ENCODE measurements around the gene RHOD. TPM values are rescaled to one million over a fixed set of nuclear protein-coding genes. Genes with fewer than 3 reads are reported as not detected.

RHOD gene
- total and polyA plus RNA-seq, 2 donors, result 2.8 to 11.3 TPM

DNA sequence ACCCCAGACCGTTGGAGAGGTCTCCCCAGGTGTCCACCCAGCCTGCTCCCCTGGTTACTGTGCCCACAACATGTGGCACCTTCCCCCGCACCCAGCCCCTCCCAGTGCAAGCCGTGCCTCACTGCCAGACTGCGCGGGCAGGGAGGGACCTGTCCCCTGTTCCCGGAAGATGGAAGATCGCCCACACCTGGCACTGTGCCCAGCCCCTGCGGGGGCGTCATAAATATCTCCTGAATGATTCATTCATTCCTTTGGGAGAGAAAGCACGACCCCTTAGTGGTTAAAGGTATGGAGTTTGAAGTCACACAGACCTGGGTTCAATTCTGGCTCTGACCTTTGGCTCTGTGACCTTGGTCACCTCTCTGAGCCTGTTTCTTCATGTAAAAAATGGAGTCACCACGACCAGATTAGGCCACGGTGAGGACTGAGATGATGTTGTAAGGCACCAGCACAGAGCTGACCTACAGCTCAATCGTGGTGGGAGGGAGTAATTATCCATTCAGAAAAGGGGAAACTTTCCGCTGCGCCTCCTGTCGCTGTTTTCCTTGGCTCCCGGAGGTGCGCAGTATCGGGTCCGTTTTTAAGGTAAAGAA, 34.2 kb upstream of the RHOD start:
- H3K36me3 ChIP-seq (ENCODE audit: control insufficient read depth in 2 of 2, insufficient read depth in 2 of 2, low read length in 1 of 2), result no peaks in the 10 kb centered on the region
- no peak overlapping the region for H3K27ac ChIP-seq (ENCODE audit: low read depth in 1 of 2, low read length in 1 of 2)
- WGBS, result 41% methylated on average over 20 of the region's 20 CpGs
- H3K27me3 ChIP-seq (ENCODE audit: control insufficient read depth in 2 of 2, insufficient read depth in 1 of 2, low read length in 1 of 2), result peaks cover 49 to 86% of the 10 kb centered on the region in 2 donors
- H3K4me3 ChIP-seq (ENCODE audit: low read length in 2 of 2), result no peak overlapping the region
- H3K9me3 ChIP-seq (ENCODE audit: control insufficient read depth in 2 of 2, insufficient read depth in 1 of 2, low read length in 1 of 2), result peaks cover 1 to 27% of the 10 kb centered on the region in 2 donors
- peaks cover 6 to 27% of the 10 kb centered on the region in 2 donors for H3K4me1 ChIP-seq (ENCODE audit: control insufficient read depth in 2 of 2, insufficient read depth in 2 of 2, low read length in 2 of 2)
- DNase-seq (ENCODE audit: low read depth in 6 of 9, low spot score in 9 of 9), result no peak

DNA sequence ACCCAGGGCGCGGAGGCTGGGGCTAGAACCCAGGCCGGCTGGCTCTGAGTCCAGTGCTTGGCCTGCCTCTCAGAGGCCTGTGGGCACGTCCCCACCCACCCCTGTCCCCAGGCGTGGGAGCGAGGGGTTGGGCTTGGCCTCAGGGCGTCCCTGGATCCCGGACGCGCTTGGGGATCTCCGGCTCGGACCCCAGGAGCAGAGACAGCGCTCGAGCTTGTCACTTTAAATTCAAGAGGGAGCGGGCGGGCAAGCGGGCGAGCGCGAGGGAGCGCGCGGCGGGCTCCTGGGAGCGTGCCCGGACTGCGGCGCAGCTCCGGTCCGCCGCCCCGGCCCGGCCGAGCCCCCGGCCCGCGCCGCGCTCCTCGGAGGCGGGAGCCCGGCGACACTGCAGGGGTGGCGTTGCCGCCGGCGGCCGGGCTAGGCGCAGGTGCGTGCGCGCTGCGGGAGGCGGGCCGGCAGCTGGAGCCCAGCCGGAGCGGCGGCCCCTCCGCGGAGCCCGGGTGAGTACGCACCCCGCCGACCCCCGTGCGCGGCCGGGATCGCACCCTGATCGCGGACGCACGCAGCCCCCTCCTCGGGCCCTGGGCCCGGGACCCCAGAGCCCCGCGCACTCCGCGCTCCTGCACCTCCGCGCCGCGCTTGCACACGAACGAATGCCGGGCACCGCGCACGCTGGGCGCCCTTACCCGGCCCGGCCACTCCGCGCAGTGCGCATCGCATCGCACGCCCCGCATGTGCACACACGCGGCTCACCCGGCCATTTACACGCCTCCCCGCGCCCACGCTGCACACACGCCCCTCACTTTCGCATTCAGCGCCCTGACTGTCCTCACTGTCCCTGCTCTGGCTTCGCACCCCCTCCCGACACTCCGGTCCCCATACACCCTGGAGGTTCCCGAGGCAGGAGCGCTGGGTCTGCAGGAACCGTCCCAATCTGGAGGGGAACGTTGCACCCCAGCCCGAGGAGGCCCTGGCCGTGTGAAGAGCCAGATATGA, 33.4 kb upstream of the RHOD start, which contains the start of gene SYT12:
TSS of gene SYT12 (plus strand) at position 174 of the 996 bp plus-strand sequence. CDS start 7,011 bp downstream, outside the sequence.
- DNase-seq (ENCODE audit: low read depth in 6 of 9, low spot score in 9 of 9), result peak in 1 of 9 donors; percentile 2
- peaks cover 1 to 27% of the 10 kb centered on the region in 2 donors for H3K9me3 ChIP-seq (ENCODE audit: control insufficient read depth in 2 of 2, insufficient read depth in 1 of 2, low read length in 1 of 2)
- H3K27ac ChIP-seq (ENCODE audit: low read depth in 1 of 2, low read length in 1 of 2), result no peak within 1 kb of the TSS
- peaks cover 6 to 27% of the 10 kb centered on the region in 2 donors for H3K4me1 ChIP-seq (ENCODE audit: control insufficient read depth in 2 of 2, insufficient read depth in 2 of 2, low read length in 2 of 2)
- H3K36me3 ChIP-seq (ENCODE audit: control insufficient read depth in 2 of 2, insufficient read depth in 2 of 2, low read length in 1 of 2), result no peaks in the 10 kb centered on the region
- 4% methylated on average over 118 of the region's 118 CpGs for WGBS
- H3K27me3 ChIP-seq (ENCODE audit: control insufficient read depth in 2 of 2, insufficient read depth in 1 of 2, low read length in 1 of 2), result peaks cover 56 to 93% of the 10 kb centered on the region in 2 donors
- peak within 1 kb of the TSS in 1 of 2 donors; percentile 23 for H3K4me3 ChIP-seq (ENCODE audit: low read length in 2 of 2)

DNA sequence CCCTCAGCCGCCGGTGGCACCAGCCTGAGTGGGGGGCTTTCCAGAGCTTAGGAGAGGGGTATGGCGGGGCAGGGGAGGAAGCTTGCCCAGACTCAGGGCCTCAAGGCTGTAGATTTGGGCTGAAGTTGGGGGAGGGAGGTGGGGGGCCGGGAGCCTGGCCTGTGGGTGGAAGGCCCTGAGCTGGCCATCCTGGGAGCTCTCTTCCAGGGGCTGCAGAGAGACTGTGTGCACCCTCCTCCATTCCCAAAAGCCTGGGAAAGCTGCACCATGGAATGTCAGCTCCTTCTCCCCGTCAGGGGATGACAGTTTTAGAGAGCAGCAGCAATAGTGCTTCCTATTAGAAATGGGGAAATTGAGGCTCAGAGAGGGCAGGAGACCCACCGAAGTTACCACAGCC, 32.7 kb upstream of the RHOD start:
- no peak overlapping the region for H3K4me3 ChIP-seq (ENCODE audit: low read length in 2 of 2)
- WGBS, result 33% methylated on average over 6 of the region's 6 CpGs

DNA sequence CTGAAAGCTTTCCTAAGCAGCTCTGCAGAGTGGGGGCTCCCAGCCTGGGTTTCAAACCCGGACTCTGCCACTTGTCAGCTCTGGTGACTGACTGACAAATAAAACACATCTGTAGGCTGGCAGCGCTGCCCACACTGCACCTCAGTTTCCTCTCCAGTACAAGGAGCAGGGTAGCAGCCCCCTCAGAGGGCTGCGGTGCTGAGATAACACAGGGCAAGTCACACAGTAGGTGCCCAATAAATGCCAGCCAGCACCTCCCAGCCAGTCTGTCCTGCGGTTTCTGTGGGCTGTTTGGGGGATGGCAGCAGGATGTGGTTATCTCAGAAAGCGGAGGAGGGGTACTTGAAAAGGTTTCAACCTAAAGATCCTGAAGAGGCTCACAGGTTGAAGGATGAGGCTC, 32.2 kb upstream of the RHOD start:
- Histone ChIP-seq H3K4me1 (ENCODE audit: control insufficient read depth in 2 of 2, insufficient read depth in 2 of 2, low read length in 2 of 2) (peaks cover 6 to 27% of the 10 kb centered on the region in 2 donors), H3K27me3 (ENCODE audit: control insufficient read depth in 2 of 2, insufficient read depth in 1 of 2, low read length in 1 of 2) (peaks cover 62 to 98% of the 10 kb centered on the region in 2 donors), H3K27ac (ENCODE audit: low read depth in 1 of 2, low read length in 1 of 2) (no peak overlapping the region), H3K4me3 (ENCODE audit: low read length in 2 of 2) (no peak overlapping the region), H3K36me3 (ENCODE audit: control insufficient read depth in 2 of 2, insufficient read depth in 2 of 2, low read length in 1 of 2) (no peaks in the 10 kb centered on the region), H3K9me3 (ENCODE audit: control insufficient read depth in 2 of 2, insufficient read depth in 1 of 2, low read length in 1 of 2) (peaks cover 1 to 27% of the 10 kb centered on the region in 2 donors)
- WGBS, result 4% methylated on average over 5 of the region's 5 CpGs
- DNase-seq (ENCODE audit: low read depth in 6 of 9, low spot score in 9 of 9), result peak; percentile 20 to 85 (median 44)

More for the DNA sequence above, 32.7 kb upstream of the RHOD start:
- H3K36me3 ChIP-seq (ENCODE audit: control insufficient read depth in 2 of 2, insufficient read depth in 2 of 2, low read length in 1 of 2), result no peaks in the 10 kb centered on the region
- H3K9me3 ChIP-seq (ENCODE audit: control insufficient read depth in 2 of 2, insufficient read depth in 1 of 2, low read length in 1 of 2), result peaks cover 1 to 27% of the 10 kb centered on the region in 2 donors
- peaks cover 58 to 95% of the 10 kb centered on the region in 2 donors for H3K27me3 ChIP-seq (ENCODE audit: control insufficient read depth in 2 of 2, insufficient read depth in 1 of 2, low read length in 1 of 2)
- DNase-seq (ENCODE audit: low read depth in 6 of 9, low spot score in 9 of 9), result no peak
- H3K4me1 ChIP-seq (ENCODE audit: control insufficient read depth in 2 of 2, insufficient read depth in 2 of 2, low read length in 2 of 2), result peaks cover 6 to 27% of the 10 kb centered on the region in 2 donors
- no peak overlapping the region for H3K27ac ChIP-seq (ENCODE audit: low read depth in 1 of 2, low read length in 1 of 2)

DNA sequence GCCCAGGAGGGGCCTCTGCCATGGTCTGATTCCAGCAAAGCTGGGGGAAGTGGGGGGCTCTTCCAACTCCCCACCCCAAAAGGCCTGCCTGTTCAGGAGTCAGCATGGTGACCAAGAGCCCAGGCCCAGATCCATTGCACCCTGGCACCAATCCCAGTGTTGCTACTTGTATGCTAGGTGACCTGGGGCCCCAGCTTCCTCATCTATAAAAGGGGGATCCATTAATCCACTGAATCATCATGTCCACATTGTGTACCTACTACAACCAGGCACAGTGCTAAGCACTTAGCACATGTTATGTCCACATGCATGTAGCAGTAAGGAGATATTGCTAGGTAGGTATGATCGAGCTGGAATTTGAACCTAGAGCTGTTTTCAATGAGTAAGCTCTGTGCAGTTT, 31.7 kb upstream of the RHOD start:
- peaks cover 6 to 27% of the 10 kb centered on the region in 2 donors for H3K4me1 ChIP-seq (ENCODE audit: control insufficient read depth in 2 of 2, insufficient read depth in 2 of 2, low read length in 2 of 2)
- peaks cover 62 to 98% of the 10 kb centered on the region in 2 donors for H3K27me3 ChIP-seq (ENCODE audit: control insufficient read depth in 2 of 2, insufficient read depth in 1 of 2, low read length in 1 of 2)
- no peak overlapping the region for H3K27ac ChIP-seq (ENCODE audit: low read depth in 1 of 2, low read length in 1 of 2)
- H3K9me3 ChIP-seq (ENCODE audit: control insufficient read depth in 2 of 2, insufficient read depth in 1 of 2, low read length in 1 of 2), result peaks cover 1 to 27% of the 10 kb centered on the region in 2 donors
- no peaks in the 10 kb centered on the region for H3K36me3 ChIP-seq (ENCODE audit: control insufficient read depth in 2 of 2, insufficient read depth in 2 of 2, low read length in 1 of 2)
- peak in 3 of 9 donors; percentile 2 to 12 (median 8) for DNase-seq (ENCODE audit: low read depth in 6 of 9, low spot score in 9 of 9)
- 69% methylated on average over 1 of the region's 1 CpG for WGBS
- H3K4me3 ChIP-seq (ENCODE audit: low read length in 2 of 2), result no peak overlapping the region

DNA sequence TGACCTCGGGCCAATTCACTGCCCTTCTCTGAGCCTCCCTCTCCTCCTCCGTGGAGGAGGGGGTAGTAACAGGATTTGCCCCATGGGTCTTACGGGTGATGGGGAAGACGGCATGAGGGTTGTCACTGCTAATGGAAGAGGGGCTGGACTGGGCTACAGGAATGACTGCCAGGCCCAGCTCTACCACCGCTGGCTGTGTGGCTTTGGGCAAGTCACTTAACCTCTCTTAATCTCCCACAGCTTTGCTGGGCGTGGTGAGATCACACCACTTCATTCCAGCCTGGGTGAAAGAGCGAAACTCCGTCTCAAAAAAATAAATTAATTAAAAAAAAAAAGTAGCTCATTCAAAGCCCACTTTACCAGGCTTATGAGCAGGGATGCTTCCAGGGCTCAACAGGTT, 30.9 kb upstream of the RHOD start:
- H3K4me3 ChIP-seq (ENCODE audit: low read length in 2 of 2), result no peak overlapping the region
- peaks cover 62 to 98% of the 10 kb centered on the region in 2 donors for H3K27me3 ChIP-seq (ENCODE audit: control insufficient read depth in 2 of 2, insufficient read depth in 1 of 2, low read length in 1 of 2)
- H3K36me3 ChIP-seq (ENCODE audit: control insufficient read depth in 2 of 2, insufficient read depth in 2 of 2, low read length in 1 of 2), result no peaks in the 10 kb centered on the region
- DNase-seq (ENCODE audit: low read depth in 6 of 9, low spot score in 9 of 9), result no peak
- peaks cover 1 to 27% of the 10 kb centered on the region in 2 donors for H3K9me3 ChIP-seq (ENCODE audit: control insufficient read depth in 2 of 2, insufficient read depth in 1 of 2, low read length in 1 of 2)
- no peak overlapping the region for H3K27ac ChIP-seq (ENCODE audit: low read depth in 1 of 2, low read length in 1 of 2)
- 82% methylated on average over 8 of the region's 8 CpGs for WGBS
- peaks cover 6 to 27% of the 10 kb centered on the region in 2 donors for H3K4me1 ChIP-seq (ENCODE audit: control insufficient read depth in 2 of 2, insufficient read depth in 2 of 2, low read length in 2 of 2)

DNA sequence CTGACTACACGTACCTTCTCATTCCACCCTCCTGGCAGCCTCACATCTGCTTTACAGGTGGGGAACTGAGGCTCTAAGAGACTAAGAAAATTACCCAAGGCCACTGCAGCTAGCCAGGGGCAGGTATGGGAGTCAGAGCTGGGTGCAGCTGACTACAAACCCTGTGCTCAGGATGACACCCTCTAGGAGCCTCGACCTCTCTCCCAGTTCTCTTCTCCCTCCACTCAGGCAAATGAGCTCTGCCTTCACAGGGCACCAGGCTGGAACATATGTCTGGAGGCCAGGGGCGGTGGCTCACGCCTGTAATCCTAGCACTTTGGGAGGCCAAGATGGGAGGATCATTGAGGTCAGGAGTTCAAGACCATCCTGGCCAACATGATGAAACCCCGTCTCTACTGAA, 29.7 kb upstream of the RHOD start:
- Histone ChIP-seq H3K9me3 (ENCODE audit: control insufficient read depth in 2 of 2, insufficient read depth in 1 of 2, low read length in 1 of 2) (peaks cover 1 to 21% of the 10 kb centered on the region in 2 donors), H3K4me3 (ENCODE audit: low read length in 2 of 2) (no peak overlapping the region), H3K27me3 (ENCODE audit: control insufficient read depth in 2 of 2, insufficient read depth in 1 of 2, low read length in 1 of 2) (peaks cover 61 to 98% of the 10 kb centered on the region in 2 donors), H3K27ac (ENCODE audit: low read depth in 1 of 2, low read length in 1 of 2) (no peak overlapping the region), H3K4me1 (ENCODE audit: control insufficient read depth in 2 of 2, insufficient read depth in 2 of 2, low read length in 2 of 2) (peaks cover 6 to 27% of the 10 kb centered on the region in 2 donors), H3K36me3 (ENCODE audit: control insufficient read depth in 2 of 2, insufficient read depth in 2 of 2, low read length in 1 of 2) (no peaks in the 10 kb centered on the region)
- DNase-seq (ENCODE audit: low read depth in 6 of 9, low spot score in 9 of 9), result no peak
- 85% methylated on average over 5 of the region's 5 CpGs for WGBS

DNA sequence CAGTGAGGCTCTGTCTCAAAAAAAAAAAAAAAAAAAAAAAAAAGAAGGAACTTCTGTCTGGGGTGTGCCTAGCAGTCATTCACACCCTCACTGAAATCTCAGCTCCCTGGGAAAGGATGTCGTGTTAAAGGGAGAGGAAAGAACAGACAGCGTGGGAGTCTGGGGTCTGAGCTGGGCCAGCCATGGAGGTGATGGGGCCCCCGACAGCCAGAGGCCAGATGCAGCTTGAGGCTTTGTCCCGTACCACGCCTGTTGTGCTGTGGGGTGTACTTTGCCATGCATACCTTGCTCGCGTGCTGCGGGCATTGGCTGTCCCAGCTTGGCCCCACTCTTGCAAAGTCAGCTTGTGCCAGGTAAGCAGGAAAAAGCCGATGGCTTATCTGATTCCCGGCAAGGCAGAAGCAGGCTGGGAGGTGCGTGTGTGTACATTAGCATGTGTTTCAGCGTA, 29.1 kb upstream of the RHOD start:
- no peak for DNase-seq (ENCODE audit: low read depth in 6 of 9, low spot score in 9 of 9)
- 77% methylated on average over 12 of the region's 12 CpGs for WGBS
- H3K27ac ChIP-seq (ENCODE audit: low read depth in 1 of 2, low read length in 1 of 2), result no peak overlapping the region

More for the DNA sequence above, 29.1 kb upstream of the RHOD start:
- Histone ChIP-seq H3K36me3 (ENCODE audit: control insufficient read depth in 2 of 2, insufficient read depth in 2 of 2, low read length in 1 of 2) (no peaks in the 10 kb centered on the region), H3K4me1 (ENCODE audit: control insufficient read depth in 2 of 2, insufficient read depth in 2 of 2, low read length in 2 of 2) (peaks cover 6 to 21% of the 10 kb centered on the region in 2 donors), H3K4me3 (ENCODE audit: low read length in 2 of 2) (no peak overlapping the region), H3K9me3 (ENCODE audit: control insufficient read depth in 2 of 2, insufficient read depth in 1 of 2, low read length in 1 of 2) (peaks cover 0 to 16% of the 10 kb centered on the region in 2 donors), H3K27me3 (ENCODE audit: control insufficient read depth in 2 of 2, insufficient read depth in 1 of 2, low read length in 1 of 2) (peaks cover 56 to 97% of the 10 kb centered on the region in 2 donors)
